NCI-H146 (cell line): Measurements from ENCODE around the gene KDM5A.
A peak's percentile ranks its signal among the peaks of the same experiment; 100 is the strongest.

Experiments
- DNase-seq: peaks from one replicate; lab custom pipeline; 2025; lab: John Stamatoyannopoulos, UW

The KDM5A gene

GRCh38 chr12:272942-273341 is 116.2 kb downstream of the KDM5A start:
- no peak for DNase-seq

DNA sequence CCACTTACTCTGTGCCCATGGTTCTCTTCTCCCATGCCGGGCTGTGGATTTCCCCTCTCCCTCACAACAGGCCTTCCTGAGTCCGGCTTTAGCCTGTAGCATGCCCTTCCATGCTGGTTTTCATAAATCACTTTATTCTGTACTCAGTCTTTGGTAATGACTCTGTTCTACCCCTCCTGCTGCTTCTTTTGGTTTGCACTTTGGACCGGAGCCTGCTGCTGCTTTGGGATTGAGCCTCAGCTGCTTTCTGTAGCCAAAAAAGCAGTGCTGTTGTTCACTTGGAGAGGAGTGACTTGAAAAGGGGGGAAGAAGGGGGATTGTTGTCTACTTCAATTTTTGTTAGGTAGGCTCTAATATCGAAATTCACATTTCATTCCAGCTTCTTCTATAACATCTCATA is 118.0 kb downstream of the KDM5A start:
- DNase-seq = no peak

DNA sequence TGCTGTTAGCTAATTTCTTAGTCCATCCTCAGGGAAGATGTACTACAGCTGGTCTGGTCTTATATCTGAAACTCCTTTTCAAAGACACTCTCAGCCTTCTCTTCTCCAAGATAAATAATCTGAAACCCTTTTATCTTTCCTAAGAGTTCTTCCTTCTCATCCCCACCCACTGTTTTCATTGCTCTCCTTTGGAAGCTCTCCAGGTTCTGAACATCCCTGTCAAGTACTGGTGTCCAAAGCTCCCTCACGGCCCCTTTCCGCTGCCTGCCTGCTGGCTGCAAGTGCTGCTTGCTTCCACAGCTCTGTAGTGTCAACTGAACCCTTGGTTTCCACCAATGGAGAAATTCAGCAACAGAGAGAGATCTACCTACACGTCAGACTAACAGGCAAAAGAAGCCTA is 119.9 kb downstream of the KDM5A start:
- no peak for DNase-seq

- DNase-seq = no peak
These were observed 120.7 kb downstream of the KDM5A start for GRCh38 chr12:268483-268840.

DNA sequence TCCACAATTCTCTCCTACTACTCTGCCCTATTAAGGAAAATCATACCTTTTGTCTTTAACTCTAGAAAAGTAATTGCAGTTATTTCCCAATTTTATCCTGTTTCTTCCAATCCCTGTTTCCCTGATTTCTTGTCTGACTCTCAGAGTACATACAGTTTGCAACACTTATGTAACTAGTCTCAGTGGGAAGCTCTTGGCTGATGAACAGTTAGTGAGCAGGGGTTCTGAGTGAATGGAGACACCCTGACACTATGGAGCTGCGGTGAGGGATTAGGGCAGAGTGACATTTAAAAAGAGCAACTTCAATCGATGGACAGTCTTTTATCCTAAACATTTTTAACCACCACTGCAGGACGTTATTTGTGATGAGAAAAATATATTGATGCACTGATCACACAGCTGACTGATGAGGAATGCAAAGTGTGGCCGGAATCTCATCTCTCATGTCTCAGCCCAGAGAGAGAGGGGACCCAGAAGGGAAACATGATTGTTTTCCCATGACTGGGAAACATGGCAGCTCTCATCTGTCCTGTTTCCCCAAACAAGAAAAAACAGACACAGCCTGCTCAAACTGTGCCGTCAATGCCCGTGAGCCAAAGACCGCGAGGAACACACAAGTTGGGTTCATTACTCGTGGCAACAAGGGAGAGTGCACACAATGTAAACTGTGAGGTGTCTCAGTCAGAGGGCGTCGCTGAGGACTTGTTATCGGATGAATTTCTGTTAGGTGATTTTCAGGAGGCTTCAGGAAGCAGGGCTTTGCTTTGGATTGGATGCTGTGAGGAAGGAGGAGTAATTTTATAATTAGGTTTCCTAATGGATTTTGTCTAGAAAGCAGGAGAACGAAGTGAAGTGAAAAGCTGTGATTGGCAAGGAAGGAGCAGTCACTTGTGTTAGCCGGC is 121.3 kb downstream of the KDM5A start:
- DNase-seq = no peak

GRCh38 chr12:265096-265495 is 124.0 kb downstream of the KDM5A start:
- DNase-seq = no peak

DNA sequence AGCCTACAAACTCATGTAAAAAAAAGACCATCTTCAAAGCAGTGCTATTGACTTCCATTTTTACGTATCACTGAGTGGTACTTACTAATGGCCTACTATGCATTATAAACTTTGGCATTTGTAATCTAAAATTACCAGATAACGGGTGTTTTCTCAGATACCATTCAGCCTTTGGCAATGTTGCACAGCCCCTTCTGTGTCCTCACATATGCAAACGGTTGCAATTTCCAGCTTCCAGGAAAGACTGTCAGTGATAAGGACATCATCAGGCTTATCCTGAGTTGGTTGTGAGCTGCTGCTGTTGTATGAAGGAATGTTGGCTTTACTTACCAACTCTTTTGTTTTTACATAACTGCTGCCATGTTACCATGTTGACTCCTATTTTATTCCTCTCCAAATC is 124.9 kb downstream of the KDM5A start:
- no peak for DNase-seq

DNA sequence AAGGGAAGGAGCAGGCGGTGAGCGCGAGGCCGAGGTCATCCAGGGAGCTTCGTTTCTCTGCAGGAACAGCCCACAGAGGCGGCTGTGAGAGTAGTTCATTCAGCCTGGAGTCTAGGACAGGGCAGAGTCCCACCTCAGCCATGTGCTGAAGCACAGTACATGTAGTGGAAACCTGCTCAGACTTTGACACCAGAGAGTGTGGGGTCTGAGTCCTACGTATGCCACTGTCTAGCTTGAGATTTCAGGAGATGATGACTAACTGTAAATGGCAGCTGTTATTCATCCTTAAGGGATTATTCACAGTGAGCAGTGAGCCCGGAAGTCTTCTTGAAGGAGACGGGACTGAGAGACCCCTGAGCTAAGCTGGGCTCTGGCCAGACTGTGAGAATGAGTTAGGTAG is 125.5 kb downstream of the KDM5A start:
- no peak for DNase-seq

DNA sequence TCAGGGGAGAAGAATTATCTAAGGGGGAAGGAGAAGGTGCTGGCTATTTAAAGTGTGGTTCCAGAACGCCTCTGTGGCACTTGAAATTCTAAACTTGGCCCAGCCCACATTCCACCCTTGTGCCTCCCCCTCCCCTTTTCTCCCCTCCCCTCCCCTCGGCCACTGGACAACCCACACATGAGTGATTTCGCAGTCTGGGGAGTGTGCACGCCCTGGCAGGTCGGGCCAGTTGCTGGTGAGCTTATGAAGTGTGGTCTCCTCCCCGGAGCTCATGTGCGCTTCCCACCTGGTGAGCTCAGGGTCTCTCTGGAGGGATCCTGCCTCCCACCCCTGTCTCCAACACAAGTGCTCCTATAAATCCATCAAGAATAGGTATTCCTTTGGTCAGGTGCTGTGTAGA is 126.3 kb downstream of the KDM5A start, which contains the start of gene SLC6A13:
SLC6A13 (minus strand) TSS at position 20 of the 400 bp plus-strand sequence. CDS start 2,784 bp downstream, outside the sequence.
- DNase-seq = no peak

DNA sequence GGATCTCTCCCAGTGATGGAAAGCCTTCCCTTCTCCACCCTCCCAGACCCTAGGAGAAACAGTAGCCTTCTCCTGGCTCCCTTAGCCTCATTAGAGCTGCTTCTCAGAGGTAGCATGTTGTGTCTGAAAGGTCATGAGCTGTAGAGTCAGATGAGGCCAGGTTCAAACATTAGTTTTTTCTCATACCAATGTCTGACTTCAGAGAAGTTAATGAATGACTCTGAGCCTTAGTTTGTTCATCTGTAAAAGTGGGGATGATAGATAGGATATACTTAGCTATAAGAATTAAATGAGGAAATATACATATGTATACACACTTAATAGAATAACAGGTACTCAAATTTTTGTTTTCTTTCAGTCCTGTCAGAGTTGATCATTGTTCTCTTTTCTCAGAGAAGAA is 127.0 kb downstream of the KDM5A start:
- DNase-seq = no peak

DNA sequence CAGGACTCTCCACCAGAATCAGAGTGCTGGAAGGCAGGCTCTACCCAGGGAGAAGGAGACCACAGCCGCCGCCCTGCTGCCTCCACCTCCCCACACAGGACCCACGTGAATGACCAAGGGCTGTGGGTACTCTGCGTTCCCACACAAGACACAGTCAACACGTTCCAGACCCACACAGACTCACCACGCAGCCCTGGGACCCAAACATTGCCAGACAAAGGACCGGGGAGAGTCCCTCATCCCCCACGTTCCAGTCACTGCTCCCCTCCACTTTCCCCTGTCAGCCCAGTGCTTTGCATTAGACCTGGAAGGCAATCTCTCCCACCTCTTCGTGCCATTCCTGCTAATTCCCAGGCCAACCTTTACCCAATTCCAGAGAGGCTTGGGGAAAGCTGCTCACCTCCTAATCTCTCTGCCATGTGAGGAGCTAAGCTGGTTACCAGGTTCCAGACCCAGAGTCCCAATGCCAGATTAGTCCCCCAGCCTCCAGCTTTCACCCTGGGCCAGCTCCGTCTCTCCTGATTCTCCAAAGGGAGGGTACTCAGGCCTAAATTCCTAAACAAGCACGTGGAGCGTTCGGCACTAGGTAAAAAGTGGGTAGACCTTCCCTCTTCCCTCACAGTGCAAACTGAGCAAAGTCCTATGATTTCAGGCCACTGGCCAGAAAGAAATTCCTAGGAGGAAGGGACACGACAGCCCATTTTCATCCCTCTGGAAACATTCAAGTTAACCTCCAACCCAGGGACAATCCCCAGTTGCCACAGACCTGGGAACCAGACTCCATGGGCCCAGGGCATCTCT is 131.4 kb downstream of the KDM5A start:
- DNase-seq = no peak

DNA sequence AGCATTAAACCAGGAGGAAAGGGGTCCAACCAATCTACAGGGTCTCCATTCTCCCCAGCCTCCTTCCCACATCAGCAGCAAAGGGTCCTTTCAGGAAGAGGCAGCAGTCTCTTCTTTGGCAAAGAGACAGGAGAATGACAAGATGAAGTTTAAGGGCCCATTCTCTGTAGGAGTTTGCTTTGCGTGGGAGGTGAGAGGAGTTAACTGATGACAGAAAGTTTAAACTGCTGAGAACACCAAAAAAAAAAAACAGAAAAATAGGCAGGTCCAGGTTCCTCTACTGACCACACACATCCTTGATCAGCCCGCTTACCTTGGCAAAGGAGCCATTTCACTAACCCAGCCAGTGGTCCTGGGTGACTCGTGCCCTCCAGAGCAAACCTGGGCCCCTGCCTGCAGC is 132.2 kb downstream of the KDM5A start:
- DNase-seq = no peak

DNA sequence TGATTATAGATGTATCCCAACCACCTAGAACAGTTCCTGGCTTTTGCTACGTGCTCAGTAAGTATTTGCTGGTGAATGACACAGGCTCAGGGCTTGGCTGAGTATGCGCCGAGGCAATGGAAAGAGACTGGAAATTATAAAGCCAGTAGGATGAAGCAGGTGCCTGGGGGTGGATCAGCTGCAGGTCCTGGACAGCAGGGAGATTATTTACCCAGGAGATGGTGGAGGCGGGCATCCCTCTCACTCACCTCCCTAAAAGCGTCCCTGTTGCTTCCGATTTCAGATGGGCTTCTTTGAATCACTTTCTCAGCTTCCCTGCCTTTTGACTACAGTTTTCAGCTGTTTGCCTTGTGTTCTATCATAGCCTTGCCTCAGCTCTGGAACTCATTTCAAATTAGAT is 132.9 kb downstream of the KDM5A start:
- DNase-seq = no peak

- DNase-seq = no peak
These were observed 134.2 kb downstream of the KDM5A start for GRCh38 chr12:254912-255311.

DNA sequence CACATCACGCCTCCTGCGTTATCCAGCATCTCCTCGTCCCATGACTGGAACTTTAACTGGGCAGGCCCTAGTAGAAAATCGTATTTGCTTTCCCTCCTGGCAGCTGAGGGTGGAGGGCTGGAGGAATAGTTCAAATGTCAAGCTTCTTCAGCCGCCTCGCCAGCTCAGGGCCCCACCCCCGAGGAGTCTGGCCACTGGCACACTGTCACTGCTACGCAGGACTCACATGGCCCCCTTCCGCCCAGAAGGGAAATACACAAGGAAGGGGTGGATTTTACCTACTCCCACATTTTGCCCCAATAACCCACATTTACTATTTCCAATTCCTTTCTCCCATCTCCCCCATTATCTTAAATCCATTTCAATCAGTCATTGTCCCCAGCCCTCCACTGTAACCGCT is 135.1 kb downstream of the KDM5A start:
- no peak for DNase-seq

GRCh38 chr12:253116-253831 is 135.8 kb downstream of the KDM5A start:
- DNase-seq = no peak

DNA sequence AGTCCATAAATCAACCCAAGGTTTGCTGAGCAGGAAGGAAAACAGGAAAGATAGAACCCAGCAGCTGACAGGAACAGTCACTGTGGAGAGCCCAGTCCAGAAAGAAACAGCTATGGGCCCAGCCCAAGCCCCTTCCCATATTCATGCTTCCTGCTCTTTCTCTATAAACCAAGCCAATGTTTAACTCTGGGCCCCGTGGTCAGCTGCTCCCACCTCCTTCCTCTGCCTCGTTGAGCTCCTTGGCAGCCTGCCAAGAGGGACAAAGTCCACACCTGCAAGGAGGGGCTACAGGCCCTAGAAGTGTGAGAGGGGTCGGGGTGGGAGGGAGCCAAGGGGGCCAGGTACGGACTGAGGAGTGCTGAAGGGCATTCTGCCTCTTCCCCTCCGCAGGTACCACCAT is 136.5 kb downstream of the KDM5A start:
- DNase-seq = peak; percentile 34

DNA sequence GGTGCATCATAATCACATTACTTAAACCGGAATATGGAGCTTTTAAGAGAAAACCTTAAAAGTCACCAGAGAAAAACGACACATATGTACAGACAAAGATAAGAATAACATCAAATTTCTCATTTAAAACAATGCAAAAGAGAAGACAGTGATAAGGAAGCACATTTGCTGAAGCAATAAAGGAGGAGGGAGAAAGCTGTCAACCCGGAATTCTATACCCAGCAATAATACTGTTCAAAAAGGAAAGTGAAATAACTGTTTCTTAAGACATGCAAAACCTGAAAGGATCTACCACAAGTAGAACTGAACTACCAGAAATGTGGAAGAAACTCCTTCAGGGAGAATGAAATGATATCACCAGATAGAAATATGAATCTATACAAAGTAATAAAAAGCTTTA is 141.8 kb downstream of the KDM5A start:
- DNase-seq = no peak

DNA sequence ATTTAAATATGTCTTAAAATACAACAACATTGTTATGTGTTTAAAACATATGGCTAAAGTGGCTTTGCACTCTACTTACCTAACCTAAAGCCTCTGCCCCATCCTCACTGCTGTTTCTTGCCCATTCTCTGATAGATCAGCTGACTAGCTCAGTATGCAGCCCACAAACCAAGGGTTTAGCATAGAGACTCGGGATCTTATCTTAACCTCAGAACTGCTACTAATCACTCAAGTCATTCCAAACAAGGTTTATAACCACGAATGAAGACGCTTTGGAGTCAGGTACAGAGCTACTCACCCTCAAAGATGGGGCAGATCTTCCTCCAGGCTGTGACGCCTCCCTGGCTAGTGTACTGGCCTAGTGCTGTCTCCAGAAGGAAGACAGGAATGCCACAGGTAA is 145.7 kb downstream of the KDM5A start:
- DNase-seq = no peak

DNA sequence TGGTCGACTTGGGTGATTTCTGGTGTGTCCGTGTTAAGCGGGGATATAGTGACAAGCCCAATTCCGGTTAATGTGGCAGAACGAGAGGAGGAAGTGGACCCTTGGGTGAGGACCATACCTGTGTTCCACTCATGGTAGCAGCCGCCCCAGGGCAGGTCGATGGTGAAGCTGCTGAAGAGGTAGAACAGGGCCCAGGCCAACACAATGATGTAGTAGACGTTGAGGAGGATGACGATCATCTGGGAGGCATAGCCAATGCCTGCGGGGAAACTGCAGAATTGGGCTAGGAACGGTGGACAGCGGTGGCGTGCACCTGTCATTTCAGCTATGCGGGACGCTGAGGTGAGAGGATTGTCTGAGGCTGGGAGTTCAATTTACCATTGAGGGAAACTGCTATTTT is 146.6 kb downstream of the KDM5A start:
- DNase-seq = no peak

GRCh38 chr12:241266-241665 is 147.9 kb downstream of the KDM5A start:
- no peak for DNase-seq

GRCh38 chr12:240566-240965 is 148.6 kb downstream of the KDM5A start:
- no peak for DNase-seq
